GM12873 (cell line): ENCODE data around the gene PRKAR1A.

Source experiments
- TF ChIP-seq, protein P1 (sequence below): IDR thresholded peaks from 2 replicates; pipeline ENCODE4 v1.5.1; 2012; ENCODE audit warnings: low read depth, mild to moderate bottlenecking, moderate library complexity, low read length, control low read depth; ENCODE audit not compliant: insufficient read depth; ENCODE audit errors: missing control alignments

PRKAR1A gene

DNA sequence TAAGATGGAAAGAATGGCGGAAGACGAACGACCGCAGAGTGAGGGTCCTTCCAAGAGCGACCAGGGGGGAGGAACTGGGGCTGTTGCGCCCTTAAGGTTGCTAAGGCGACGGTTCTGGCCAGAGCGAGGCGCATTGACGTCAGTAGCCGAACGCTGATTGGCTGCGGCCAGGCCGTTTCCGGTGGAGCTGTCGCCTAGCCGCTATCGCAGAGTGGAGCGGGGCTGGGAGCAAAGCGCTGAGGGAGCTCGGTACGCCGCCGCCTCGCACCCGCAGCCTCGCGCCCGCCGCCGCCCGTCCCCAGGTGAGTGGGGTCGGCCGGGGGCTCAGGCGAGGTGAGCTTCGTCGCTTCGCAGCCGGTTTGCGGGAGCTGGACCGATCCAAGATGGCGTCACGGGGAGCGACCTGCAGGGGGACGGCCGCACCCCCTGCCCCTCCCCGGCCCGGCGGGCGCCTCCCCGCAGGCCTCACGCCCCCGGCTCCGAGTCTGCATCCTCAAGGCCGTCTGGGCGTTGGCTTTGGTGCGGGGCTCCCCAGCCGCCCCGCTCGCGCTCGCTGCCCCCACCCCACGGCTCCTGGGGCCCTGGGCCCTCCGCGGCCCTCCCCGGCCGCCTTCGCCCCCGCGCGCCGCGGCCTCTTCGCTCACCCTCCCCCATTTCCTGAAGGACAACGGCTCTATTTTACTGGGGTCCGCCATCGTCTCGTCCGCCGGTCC is at the start of gene PRKAR1A:
Gene PRKAR1A, plus strand, starts transcription at position 184 of the 713 bp plus-strand sequence. CDS start 2,970 bp downstream, outside the sequence.
- TF ChIP-seq, protein P1, sequence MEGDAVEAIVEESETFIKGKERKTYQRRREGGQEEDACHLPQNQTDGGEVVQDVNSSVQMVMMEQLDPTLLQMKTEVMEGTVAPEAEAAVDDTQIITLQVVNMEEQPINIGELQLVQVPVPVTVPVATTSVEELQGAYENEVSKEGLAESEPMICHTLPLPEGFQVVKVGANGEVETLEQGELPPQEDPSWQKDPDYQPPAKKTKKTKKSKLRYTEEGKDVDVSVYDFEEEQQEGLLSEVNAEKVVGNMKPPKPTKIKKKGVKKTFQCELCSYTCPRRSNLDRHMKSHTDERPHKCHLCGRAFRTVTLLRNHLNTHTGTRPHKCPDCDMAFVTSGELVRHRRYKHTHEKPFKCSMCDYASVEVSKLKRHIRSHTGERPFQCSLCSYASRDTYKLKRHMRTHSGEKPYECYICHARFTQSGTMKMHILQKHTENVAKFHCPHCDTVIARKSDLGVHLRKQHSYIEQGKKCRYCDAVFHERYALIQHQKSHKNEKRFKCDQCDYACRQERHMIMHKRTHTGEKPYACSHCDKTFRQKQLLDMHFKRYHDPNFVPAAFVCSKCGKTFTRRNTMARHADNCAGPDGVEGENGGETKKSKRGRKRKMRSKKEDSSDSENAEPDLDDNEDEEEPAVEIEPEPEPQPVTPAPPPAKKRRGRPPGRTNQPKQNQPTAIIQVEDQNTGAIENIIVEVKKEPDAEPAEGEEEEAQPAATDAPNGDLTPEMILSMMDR, result no peak

- TF ChIP-seq, protein P1, result no peak
These were observed 48.8 kb upstream of the PRKAR1A start for GRCh38 chr17:68463211-68464019.

- TF ChIP-seq, protein P1, result no peak
These were observed 43.9 kb upstream of the PRKAR1A start for GRCh38 chr17:68468334-68468733.

DNA sequence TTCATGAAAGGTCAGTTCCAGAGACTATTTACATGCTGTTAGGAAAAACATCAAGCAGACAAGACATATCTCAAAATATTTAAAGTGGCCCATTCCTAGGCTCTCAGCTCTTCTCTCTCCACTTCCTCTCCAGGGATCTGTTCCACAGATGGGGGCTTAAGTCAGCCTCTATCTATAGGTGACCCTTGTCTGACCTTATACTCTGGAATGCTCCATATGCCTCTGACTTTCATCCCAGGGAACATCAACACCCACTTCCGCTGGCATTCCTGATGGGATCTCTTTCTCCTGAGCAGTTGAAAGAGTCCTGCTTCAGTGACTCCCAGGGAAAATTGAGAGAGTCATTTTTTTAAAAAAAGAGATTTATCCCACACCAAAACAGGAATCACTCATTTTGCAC is 43.4 kb upstream of the PRKAR1A start:
- TF ChIP-seq, protein P1, result no peak

DNA sequence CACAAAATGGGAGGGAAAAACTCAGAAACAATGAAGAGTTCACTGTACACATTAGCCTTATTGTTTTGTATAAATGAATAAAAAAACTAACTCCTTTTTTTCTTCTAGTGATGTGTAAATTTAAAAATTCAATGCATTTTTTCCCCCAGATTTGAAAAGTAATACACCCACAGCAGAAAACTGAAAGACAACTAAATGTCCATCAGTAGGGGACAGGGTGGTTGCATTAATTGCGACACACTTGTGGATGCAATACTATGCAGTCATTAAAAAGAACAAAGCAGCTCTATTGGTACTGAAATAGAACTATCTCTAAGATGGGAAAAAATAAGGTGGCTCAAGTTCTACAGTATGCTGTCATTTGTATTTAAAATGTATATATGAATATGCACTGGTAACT is 41.3 kb upstream of the PRKAR1A start:
- TF ChIP-seq, protein P1, result no peak

GRCh38 chr17:68480885-68481284 is 31.3 kb upstream of the PRKAR1A start:
- TF ChIP-seq, protein P1, result no peak

- TF ChIP-seq, protein P1, result no peak
These were observed 29.6 kb upstream of the PRKAR1A start for GRCh38 chr17:68482576-68483041.
